Measurements from ENCODE around the gene CCZ1.
"Not testable (repeated sequence)": the region's sequence is repeated elsewhere in the genome, so short reads cannot be mapped to it uniquely, and the experiment has no call there.

The CCZ1 gene

GRCh38 chr7:5924180-5924579 is 25.6 kb downstream of the CCZ1 start:
- not testable (repeated sequence) for DNase-seq

GRCh38 chr7:5924630-5925029 is 26.1 kb downstream of the CCZ1 start:
- DNase-seq, result not testable (repeated sequence)

GRCh38 chr7:5926263-5926870 is 27.8 kb downstream of the CCZ1 start:
- DNase-seq, result not testable (repeated sequence)

GRCh38 chr7:5930290-5930689 is 31.8 kb downstream of the CCZ1 start:
- DNase-seq, result not testable (repeated sequence)

- not testable (repeated sequence) for DNase-seq
Measured at GRCh38 chr7:5931250-5931649, 32.7 kb downstream of the CCZ1 start.

GRCh38 chr7:5931905-5932644 is 33.5 kb downstream of the CCZ1 start:
- not testable (repeated sequence) for DNase-seq

- not testable (repeated sequence) for DNase-seq
Measured at GRCh38 chr7:5934945-5935450, 36.5 kb downstream of the CCZ1 start.

GRCh38 chr7:5963205-5963604 is 64.7 kb downstream of the CCZ1 start:
- not testable (repeated sequence) for DNase-seq

- not testable (repeated sequence) for DNase-seq
Measured at GRCh38 chr7:5963810-5964209, 65.3 kb downstream of the CCZ1 start.

GRCh38 chr7:5970347-5970911 is 71.9 kb downstream of the CCZ1 start, which contains the start of gene RSPH10B:
Gene RSPH10B, minus strand, starts transcription at chr7:5970689. Its CDS starts 3,573 bp downstream, at chr7:5967116.
- not testable (repeated sequence) for DNase-seq

GRCh38 chr7:5973580-5973979 is 75.0 kb downstream of the CCZ1 start:
- DNase-seq, result not testable (repeated sequence)

Data from NCI-H748 treated with DMSO at 0.1 percent for 48 hours (cell line).